ENCODE data around the gene TAF8. TPM values are rescaled to one million over a fixed set of nuclear protein-coding genes. Genes with fewer than 3 reads are reported as not detected.
A peak's percentile ranks its signal among the peaks of the same experiment; 100 is the strongest.

TAF8 gene
- total RNA-seq, 1 donor from 2014 or later: 31.5 TPM

GRCh38 chr6:42135722-42136121 is 85.4 kb downstream of the TAF8 start:
- intact Hi-C loops (cut with DNase I): no loop called here
- ATAC-seq (no peak), DNase-seq (ENCODE audit: missing footprints) (no peak)

GRCh38 chr6:42136508-42137193 is 86.3 kb downstream of the TAF8 start:
- ATAC-seq (no peak), DNase-seq (ENCODE audit: missing footprints) (peak; percentile 17)
- intact Hi-C loops (cut with DNase I): no loop called here

Other genes with a start within 250 kb of the TAF8 start
- 2.0 TPM for gene USP49, start 155.1 kb upstream of the TAF8 start, total RNA-seq
- 22.9 TPM for gene MED20, start 129.4 kb upstream of the TAF8 start, total RNA-seq
- gene BYSL, start 129.0 kb upstream of the TAF8 start, total RNA-seq: 9.6 TPM
- gene CCND3, start 108.7 kb upstream of the TAF8 start, total RNA-seq: 51.5 TPM
- gene C6orf132, start 92.1 kb downstream of the TAF8 start, total RNA-seq: 2.0 TPM
- not detected for gene GUCA1A, start 122.8 kb downstream of the TAF8 start, total RNA-seq
- 1.2 TPM for gene GUCA1B, start 144.4 kb downstream of the TAF8 start, total RNA-seq
- gene MRPS10, start 167.3 kb downstream of the TAF8 start, total RNA-seq: 62.3 TPM